GM21737 (cell line): ENCODE measurements around the gene GNA15.

ENCODE experiments used
- ATAC-seq: cut with Tn5 transposase; IDR thresholded peaks from one replicate; pipeline ENCODE4 v1.9.1; 2021; ENCODE audit warnings: mild to moderate bottlenecking, moderate library complexity; ENCODE audit not compliant: unreplicated experiment

Gene GNA15

DNA sequence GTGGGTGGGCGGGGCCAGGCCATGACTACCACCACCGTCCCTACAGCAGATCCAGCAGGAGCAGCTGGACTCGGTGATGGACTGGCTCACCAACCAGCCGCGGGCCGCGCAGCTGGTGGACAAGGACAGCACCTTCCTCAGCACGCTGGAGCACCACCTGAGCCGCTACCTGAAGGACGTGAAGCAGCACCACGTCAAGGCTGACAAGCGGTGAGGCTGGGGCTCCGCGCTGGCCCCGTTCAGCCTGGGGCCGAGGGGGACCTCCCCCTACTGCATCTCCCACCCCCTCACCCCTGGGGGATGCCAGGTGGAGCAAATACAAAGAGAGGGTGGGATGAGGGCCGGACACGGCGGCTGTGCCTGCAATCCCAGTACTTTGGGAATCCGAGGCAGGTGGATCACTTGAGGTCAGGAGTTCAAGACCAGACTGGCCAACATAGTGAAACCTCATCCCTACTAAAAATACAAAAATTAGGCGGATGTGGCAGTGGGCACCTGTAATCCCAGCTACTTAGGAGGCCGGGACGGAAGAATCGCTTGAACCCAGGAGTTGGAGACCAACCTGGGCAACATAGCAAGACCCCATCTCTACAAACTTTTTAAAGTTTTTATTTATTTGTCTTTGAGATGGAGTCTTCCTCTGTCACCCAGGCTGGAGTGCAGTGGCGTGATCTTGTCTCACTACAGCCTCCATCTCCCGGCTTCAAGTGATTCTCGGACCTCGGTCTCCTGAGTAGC is 70.6 kb downstream of the GNA15 start:
- ATAC-seq, result no peak

- ATAC-seq, result no peak
Observed at GRCh38 chr19:3207461-3208242, 71.8 kb downstream of the GNA15 start.

DNA sequence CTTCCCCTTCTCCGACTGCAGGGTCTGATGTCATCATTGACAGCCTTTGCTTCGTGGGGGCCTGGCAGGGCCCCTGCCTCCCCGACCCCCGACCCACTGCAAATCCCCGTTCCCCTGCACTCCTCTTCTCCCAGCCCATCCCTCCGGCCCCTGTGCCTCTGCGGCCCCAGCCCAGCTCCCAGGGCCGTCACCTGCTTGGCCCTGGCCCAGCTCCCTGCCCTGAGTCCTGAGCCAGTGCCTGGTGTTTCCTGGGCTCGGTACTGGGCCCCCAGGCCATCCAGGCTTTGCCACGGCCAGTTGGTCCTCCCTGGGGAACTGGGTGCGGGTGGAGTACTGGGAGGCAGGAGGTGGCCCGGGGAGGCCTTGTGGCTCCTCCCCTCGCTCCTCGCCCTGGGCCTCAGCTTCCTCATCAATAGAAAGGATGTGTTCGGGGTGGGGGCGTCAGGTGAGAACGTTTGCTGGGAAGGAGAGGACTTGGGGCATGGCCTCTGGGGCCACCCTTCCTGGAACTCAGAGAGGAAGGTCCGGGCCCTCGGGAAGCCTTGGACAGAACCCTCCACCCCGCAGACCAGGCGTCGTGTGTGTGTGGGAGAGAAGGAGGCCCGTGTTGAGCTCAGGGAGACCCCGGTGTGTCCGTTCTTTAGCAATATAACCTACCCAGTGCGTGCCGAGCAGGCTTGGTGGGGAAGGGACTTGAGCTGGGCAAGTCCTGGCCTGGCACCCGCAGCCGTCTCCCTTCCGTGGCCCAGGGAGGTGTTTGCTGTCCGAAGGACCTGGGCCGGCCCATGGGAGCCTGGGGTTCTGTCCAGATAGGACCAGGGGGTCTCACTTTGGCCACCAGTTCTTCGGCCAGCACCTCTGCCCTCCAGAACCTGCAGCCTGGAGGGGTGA is 72.7 kb downstream of the GNA15 start:
- ATAC-seq, result no peak

- ATAC-seq, result no peak
Observed at GRCh38 chr19:3210347-3211017, 74.6 kb downstream of the GNA15 start.

GRCh38 chr19:3211191-3211590 is 75.4 kb downstream of the GNA15 start:
- ATAC-seq, result no peak

- no peak for ATAC-seq
Observed at GRCh38 chr19:3213159-3213558, 77.3 kb downstream of the GNA15 start.
